ENCODE results near the gene SENP1.
A peak's percentile ranks its signal among the peaks of the same experiment; 100 is the strongest.

SENP1 gene

GRCh38 chr12:48110691-48111311 is 4.9 kb upstream of the SENP1 start:
- DNase-seq: no peak

- no peak for DNase-seq
Observed at GRCh38 chr12:48109424-48109823, 3.5 kb upstream of the SENP1 start.

GRCh38 chr12:48106681-48107613 is 1.1 kb upstream of the SENP1 start:
- DNase-seq: no peak

GRCh38 chr12:48105321-48105866 is 485 bp downstream of the SENP1 start:
- peak; percentile 8 for DNase-seq

- no peak for DNase-seq
Observed at GRCh38 chr12:48104531-48104930, 1.3 kb downstream of the SENP1 start.

GRCh38 chr12:48092611-48093010 is 13.3 kb downstream of the SENP1 start:
- DNase-seq: no peak

GRCh38 chr12:48086327-48086726 is 19.6 kb downstream of the SENP1 start:
- DNase-seq: no peak

- no peak for DNase-seq
Observed at GRCh38 chr12:48084841-48085460, 20.9 kb downstream of the SENP1 start.

GRCh38 chr12:48084066-48084465 is 21.8 kb downstream of the SENP1 start:
- no peak for DNase-seq

GRCh38 chr12:48080821-48081220 is 25.1 kb downstream of the SENP1 start:
- DNase-seq: no peak

- DNase-seq: no peak
Observed at GRCh38 chr12:48080285-48080684, 25.6 kb downstream of the SENP1 start.

- DNase-seq: no peak
Observed at GRCh38 chr12:48078901-48079300, 27.0 kb downstream of the SENP1 start.

GRCh38 chr12:48077111-48077510 is 28.8 kb downstream of the SENP1 start:
- DNase-seq: no peak

- no peak for DNase-seq
Observed at GRCh38 chr12:48075832-48076231, 30.0 kb downstream of the SENP1 start.

GRCh38 chr12:48074266-48074665 is 31.6 kb downstream of the SENP1 start:
- DNase-seq: no peak

- no peak for DNase-seq
Observed at GRCh38 chr12:48072266-48072665, 33.6 kb downstream of the SENP1 start.

- DNase-seq: no peak
Observed at GRCh38 chr12:48071808-48072207, 34.1 kb downstream of the SENP1 start.

GRCh38 chr12:48070731-48071130 is 35.1 kb downstream of the SENP1 start:
- no peak for DNase-seq

- no peak for DNase-seq
Observed at GRCh38 chr12:48070033-48070432, 35.8 kb downstream of the SENP1 start.

- no peak for DNase-seq
Observed at GRCh38 chr12:48069241-48069640, 36.6 kb downstream of the SENP1 start.

- DNase-seq: no peak
Observed at GRCh38 chr12:48068457-48068856, 37.4 kb downstream of the SENP1 start.

GRCh38 chr12:48067250-48067938 is 38.5 kb downstream of the SENP1 start:
- no peak for DNase-seq

GRCh38 chr12:48065041-48065440 is 40.8 kb downstream of the SENP1 start:
- no peak for DNase-seq

Measured in NCI-H2171 (cell line).